Tibial nerve (tissue), 4 donors: Measurements from ENCODE around the gene SEC16A.

Experiments used
- EP300 ChIP-seq, 2 donors: sonication (generic); formaldehyde crosslinking; IDR thresholded peaks; one replicate each; pipeline ENCODE4 v1.6.1; 2017; ENCODE audit warnings: antibody characterized with exemption in 2 of 2, mild to moderate bottlenecking in 1 of 2
- POLR2A ChIP-seq, 2 donors: fragments of 450-650 bp; IDR thresholded peaks; one replicate each; pipeline ENCODE4 v1.6.1; 2017; ENCODE audit warnings: antibody characterized with exemption in 2 of 2, mild to moderate bottlenecking in 2 of 2, moderate library complexity in 2 of 2
- TF ChIP-seq, protein P1 (sequence below), 5 experiments: fragments of 200-600 bp in 3 of 5; fragments of 450-650 bp in 2 of 5; sonication (generic) in 3 of 5; IDR thresholded peaks; one replicate each; pipeline ENCODE4 v1.5.1; 2016 to 2019; ENCODE audit warnings: antibody characterized with exemption in 5 of 5, mild to moderate bottlenecking in 3 of 5, moderate library complexity in 2 of 5

DNA sequence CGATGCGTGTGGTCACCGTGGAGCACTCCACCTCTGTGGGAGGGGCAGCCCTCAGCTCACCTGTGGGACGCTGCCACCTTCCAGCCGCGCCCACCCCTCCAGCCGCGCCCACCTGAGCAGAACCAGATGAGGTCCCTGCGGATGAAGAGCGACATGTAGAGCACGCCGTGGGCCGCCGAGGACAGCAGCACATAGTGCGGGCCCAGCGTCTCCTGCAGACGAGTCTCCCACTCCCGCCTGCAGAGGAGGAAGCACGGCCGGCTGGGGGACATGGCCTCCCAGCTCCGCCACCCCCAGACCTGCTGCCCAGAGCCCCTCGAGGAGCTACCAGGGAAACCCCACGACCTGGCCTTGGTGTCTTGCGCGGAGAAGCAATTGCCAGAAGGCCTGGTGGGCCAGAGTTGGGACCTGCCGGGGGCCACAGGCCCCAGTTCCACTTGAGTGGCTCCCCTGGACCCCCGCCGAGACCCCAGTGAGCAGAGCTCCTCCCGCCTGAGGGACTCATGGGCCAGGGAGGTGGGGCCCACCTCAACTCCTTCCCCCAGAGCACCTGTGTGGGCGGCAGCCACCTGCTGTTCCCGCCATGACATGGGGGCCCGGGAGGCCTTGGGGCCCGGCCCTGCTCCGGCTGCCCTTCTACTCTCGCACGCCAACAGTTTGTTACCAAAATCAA lies 49.7 kb downstream of the SEC16A start:
- TF ChIP-seq POLR2A (IDR thresholded peaks at IDR 0.05): no peak
- TF ChIP-seq, protein P1, sequence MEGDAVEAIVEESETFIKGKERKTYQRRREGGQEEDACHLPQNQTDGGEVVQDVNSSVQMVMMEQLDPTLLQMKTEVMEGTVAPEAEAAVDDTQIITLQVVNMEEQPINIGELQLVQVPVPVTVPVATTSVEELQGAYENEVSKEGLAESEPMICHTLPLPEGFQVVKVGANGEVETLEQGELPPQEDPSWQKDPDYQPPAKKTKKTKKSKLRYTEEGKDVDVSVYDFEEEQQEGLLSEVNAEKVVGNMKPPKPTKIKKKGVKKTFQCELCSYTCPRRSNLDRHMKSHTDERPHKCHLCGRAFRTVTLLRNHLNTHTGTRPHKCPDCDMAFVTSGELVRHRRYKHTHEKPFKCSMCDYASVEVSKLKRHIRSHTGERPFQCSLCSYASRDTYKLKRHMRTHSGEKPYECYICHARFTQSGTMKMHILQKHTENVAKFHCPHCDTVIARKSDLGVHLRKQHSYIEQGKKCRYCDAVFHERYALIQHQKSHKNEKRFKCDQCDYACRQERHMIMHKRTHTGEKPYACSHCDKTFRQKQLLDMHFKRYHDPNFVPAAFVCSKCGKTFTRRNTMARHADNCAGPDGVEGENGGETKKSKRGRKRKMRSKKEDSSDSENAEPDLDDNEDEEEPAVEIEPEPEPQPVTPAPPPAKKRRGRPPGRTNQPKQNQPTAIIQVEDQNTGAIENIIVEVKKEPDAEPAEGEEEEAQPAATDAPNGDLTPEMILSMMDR (IDR thresholded peaks at IDR 0.05): no peak
- TF ChIP-seq EP300 (IDR thresholded peaks at IDR 0.05): no peak
